Measurements from ENCODE around the gene DPY19L1. TPM values are rescaled to one million over a fixed set of nuclear protein-coding genes. Genes with fewer than 3 reads are reported as not detected.
"Not testable (repeated sequence)": the region's sequence is repeated elsewhere in the genome, so short reads cannot be mapped to it uniquely, and the experiment has no call there.

The DPY19L1 gene
- total RNA-seq, 1 donor from 2014 or later: 190 TPM

- no peak for TF ChIP-seq CTCF (IDR thresholded peaks at IDR 0.05)
- peaks cover 4 to 9% of the 10 kb centered on the region in 2 donors for H3K4me1 ChIP-seq
- intact Hi-C loops (cut with DNase I): no loop called here
- H3K9me3 ChIP-seq: no peaks in the 10 kb centered on the region
- no peaks in the 10 kb centered on the region for H3K27me3 ChIP-seq
- H3K4me3 ChIP-seq: no peak overlapping the region
- no peak overlapping the region for H3K27ac ChIP-seq
- H3K36me3 ChIP-seq: no peaks in the 10 kb centered on the region
- DNase-seq (ENCODE audit: low spot score in 2 of 2): no peak
Measured at GRCh38 chr7:35004531-35005095, 32.7 kb downstream of the DPY19L1 start.

- H3K27ac ChIP-seq: peak overlapping the region; percentile 48 to 49
- DNase-seq (ENCODE audit: low spot score in 2 of 2): no peak
- intact Hi-C loops (cut with DNase I): no loop called here
- peaks cover 4 to 9% of the 10 kb centered on the region in 2 donors for H3K4me1 ChIP-seq
- H3K9me3 ChIP-seq: no peaks in the 10 kb centered on the region
- H3K27me3 ChIP-seq: no peaks in the 10 kb centered on the region
- H3K4me3 ChIP-seq: no peak overlapping the region
- no peaks in the 10 kb centered on the region for H3K36me3 ChIP-seq
- no peak for TF ChIP-seq CTCF (IDR thresholded peaks at IDR 0.05)
Measured at GRCh38 chr7:35003679-35004303, 33.5 kb downstream of the DPY19L1 start.

GRCh38 chr7:35003177-35003650, 34.1 kb downstream of the DPY19L1 start:
- intact Hi-C loops (cut with DNase I); H3K27me3 ChIP-seq: not testable (repeated sequence)
- peak overlapping the region in 1 of 2 donors; percentile 48 for H3K27ac ChIP-seq

GRCh38 chr7:34998335-34998734, 39.0 kb downstream of the DPY19L1 start:
- H3K27ac ChIP-seq; intact Hi-C loops (cut with DNase I); H3K4me3 ChIP-seq; H3K36me3 ChIP-seq; H3K9me3 ChIP-seq; H3K27me3 ChIP-seq; DNase-seq (ENCODE audit: low spot score in 2 of 2); H3K4me1 ChIP-seq: not testable (repeated sequence)

More at GRCh38 chr7:35003177-35003650, 34.1 kb downstream of the DPY19L1 start:
- not testable (repeated sequence) for DNase-seq (ENCODE audit: low spot score in 2 of 2); H3K4me1 ChIP-seq; H3K9me3 ChIP-seq; H3K36me3 ChIP-seq; H3K4me3 ChIP-seq

GRCh38 chr7:34996423-34997090, 40.7 kb downstream of the DPY19L1 start:
- H3K27me3 ChIP-seq; H3K4me3 ChIP-seq; H3K36me3 ChIP-seq; DNase-seq (ENCODE audit: low spot score in 2 of 2); intact Hi-C loops (cut with DNase I); H3K27ac ChIP-seq; H3K4me1 ChIP-seq; H3K9me3 ChIP-seq: not testable (repeated sequence)

GRCh38 chr7:34995757-34996156, 41.5 kb downstream of the DPY19L1 start:
- TF ChIP-seq CTCF (IDR thresholded peaks at IDR 0.05): no peak
- H3K4me1 ChIP-seq: no peaks in the 10 kb centered on the region
- no peak overlapping the region for H3K27ac ChIP-seq
- intact Hi-C loops (cut with DNase I): no loop called here
- no peak overlapping the region for H3K4me3 ChIP-seq
- H3K36me3 ChIP-seq: no peaks in the 10 kb centered on the region
- H3K9me3 ChIP-seq: no peaks in the 10 kb centered on the region
- no peaks in the 10 kb centered on the region for H3K27me3 ChIP-seq
- no peak for DNase-seq (ENCODE audit: low spot score in 2 of 2)
